Endothelial cell (in vitro differentiated cells): ENCODE data around the gene TMIGD3. TPM values are rescaled to one million over a fixed set of nuclear protein-coding genes. Genes with fewer than 3 reads are reported as not detected.

Experiments
- DNase-seq: peaks from one replicate; pipeline ENCODE4 v3.0.0; 2021; ENCODE audit warnings: low spot score
- H3K27ac Mint-ChIP-seq: one replicate; pipeline ENCODE4 v1.8.0; 2021; ENCODE audit warnings: mixed read lengths, inconsistent platforms; ENCODE audit not compliant: unreplicated experiment
- H3K27me3 Mint-ChIP-seq: one replicate; pipeline ENCODE4 v1.8.0; 2021; ENCODE audit warnings: mild to moderate bottlenecking, moderate library complexity, mixed read lengths, inconsistent platforms; ENCODE audit not compliant: unreplicated experiment
- H3K36me3 Mint-ChIP-seq: one replicate; pipeline ENCODE4 v1.8.0; 2021; ENCODE audit warnings: mild to moderate bottlenecking, low read depth, mixed read lengths, inconsistent platforms; ENCODE audit not compliant: unreplicated experiment
- H3K4me1 Mint-ChIP-seq: one replicate; pipeline ENCODE4 v1.8.0; 2021; ENCODE audit warnings: mild to moderate bottlenecking, mixed read lengths, inconsistent platforms; ENCODE audit not compliant: unreplicated experiment
- H3K4me3 Mint-ChIP-seq: one replicate; pipeline ENCODE4 v1.8.0; 2021; ENCODE audit warnings: mild to moderate bottlenecking, mixed read lengths, inconsistent platforms; ENCODE audit not compliant: unreplicated experiment
- H3K9me3 Mint-ChIP-seq: one replicate; pipeline ENCODE4 v1.8.0; 2021; ENCODE audit warnings: mixed read lengths, inconsistent platforms; ENCODE audit not compliant: unreplicated experiment
- total RNA-seq: library from RNA; stranded (reverse); fragmentation: NEBNext Ultra II Directional; extraction: Animal tissue kit (Norgen Biotek cat#: 25700); gene quantifications from one replicate; pipeline ENCODE4 v1.2.1, GENCODE V29; 2021; ENCODE audit not compliant: unreplicated experiment
- TF ChIP-seq, protein P1 (sequence below): fragments of 200-600 bp; sonication (generic); IDR thresholded peaks from one replicate; pipeline ENCODE4 v1.5.0; 2021; ENCODE audit warnings: antibody characterized with exemption; ENCODE audit not compliant: unreplicated experiment

The TMIGD3 gene
- total RNA-seq, 1 donor from 2014 or later: 1.1 TPM

DNA sequence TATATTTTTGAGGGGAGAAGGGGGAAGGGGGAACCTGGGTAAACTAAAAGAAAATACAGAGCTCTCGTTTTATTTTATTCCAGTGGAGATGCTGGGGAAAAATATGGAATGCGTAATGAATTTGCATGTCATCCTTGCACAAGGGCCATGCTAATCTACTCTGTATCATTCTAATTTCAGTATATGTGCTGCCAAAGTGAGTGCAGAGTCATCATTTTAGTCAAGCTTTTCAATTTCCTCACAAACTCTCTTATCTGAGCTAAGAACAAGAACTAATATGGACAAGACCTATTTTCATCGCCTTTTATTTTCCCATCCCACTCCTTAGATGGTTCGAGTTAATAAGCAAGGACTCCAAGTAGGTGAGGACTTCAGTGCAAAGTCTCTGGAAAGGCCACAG lies 13.2 kb downstream of the TMIGD3 start:
- no peaks in the 10 kb centered on the region for H3K9me3 Mint-ChIP-seq
- DNase-seq: no peak
- H3K4me1 Mint-ChIP-seq: peaks cover 6% of the 10 kb centered on the region
- TF ChIP-seq, protein P1, sequence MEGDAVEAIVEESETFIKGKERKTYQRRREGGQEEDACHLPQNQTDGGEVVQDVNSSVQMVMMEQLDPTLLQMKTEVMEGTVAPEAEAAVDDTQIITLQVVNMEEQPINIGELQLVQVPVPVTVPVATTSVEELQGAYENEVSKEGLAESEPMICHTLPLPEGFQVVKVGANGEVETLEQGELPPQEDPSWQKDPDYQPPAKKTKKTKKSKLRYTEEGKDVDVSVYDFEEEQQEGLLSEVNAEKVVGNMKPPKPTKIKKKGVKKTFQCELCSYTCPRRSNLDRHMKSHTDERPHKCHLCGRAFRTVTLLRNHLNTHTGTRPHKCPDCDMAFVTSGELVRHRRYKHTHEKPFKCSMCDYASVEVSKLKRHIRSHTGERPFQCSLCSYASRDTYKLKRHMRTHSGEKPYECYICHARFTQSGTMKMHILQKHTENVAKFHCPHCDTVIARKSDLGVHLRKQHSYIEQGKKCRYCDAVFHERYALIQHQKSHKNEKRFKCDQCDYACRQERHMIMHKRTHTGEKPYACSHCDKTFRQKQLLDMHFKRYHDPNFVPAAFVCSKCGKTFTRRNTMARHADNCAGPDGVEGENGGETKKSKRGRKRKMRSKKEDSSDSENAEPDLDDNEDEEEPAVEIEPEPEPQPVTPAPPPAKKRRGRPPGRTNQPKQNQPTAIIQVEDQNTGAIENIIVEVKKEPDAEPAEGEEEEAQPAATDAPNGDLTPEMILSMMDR: no peak
- no peak overlapping the region for H3K27ac Mint-ChIP-seq
- no peaks in the 10 kb centered on the region for H3K27me3 Mint-ChIP-seq
- H3K4me3 Mint-ChIP-seq: no peak overlapping the region
- no peaks in the 10 kb centered on the region for H3K36me3 Mint-ChIP-seq

DNA sequence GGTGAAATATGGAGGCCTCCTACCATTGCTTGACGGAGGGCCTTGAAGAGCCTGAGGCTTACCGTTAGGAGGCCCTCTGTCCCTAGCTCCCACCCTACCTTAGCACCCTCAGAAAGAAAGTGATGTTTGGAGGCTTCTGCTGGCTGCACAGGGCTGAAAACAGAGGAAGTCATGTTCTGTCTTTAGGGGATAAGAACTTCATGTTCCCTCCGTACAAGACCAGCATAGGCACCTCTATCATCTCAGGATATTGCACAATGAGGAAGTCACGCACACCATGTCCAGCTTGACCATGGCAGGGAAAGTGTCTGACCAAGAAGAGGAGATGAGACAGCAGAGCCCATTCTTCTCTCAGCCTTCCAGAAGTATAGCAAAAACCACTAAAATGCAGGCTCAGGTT lies 13.8 kb downstream of the TMIGD3 start:
- peaks cover 6% of the 10 kb centered on the region for H3K4me1 Mint-ChIP-seq
- no peaks in the 10 kb centered on the region for H3K36me3 Mint-ChIP-seq
- H3K4me3 Mint-ChIP-seq: no peak overlapping the region
- no peak for DNase-seq
- no peaks in the 10 kb centered on the region for H3K27me3 Mint-ChIP-seq
- no peak overlapping the region for H3K27ac Mint-ChIP-seq
- TF ChIP-seq, protein P1: no peak
- no peaks in the 10 kb centered on the region for H3K9me3 Mint-ChIP-seq

DNA sequence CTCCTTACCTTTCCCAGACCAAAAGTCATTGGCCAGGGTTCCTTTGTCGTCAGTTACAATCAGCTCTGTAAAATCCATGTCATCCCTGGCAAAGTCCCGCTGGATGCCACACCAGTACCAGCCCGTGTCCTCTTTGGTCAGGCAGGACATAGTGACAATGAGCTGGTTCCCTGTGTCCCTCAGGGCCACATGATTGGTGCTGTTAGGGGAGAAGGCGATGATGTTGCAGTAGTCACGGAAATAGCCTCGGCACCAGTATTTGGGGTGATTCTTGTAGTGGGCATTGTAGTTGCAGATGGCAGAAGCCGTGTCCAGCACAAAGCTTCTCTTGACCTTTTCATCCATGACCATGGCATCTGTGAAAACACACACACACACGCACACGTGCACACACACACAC lies 14.8 kb downstream of the TMIGD3 start:
- Mint-ChIP-seq H3K36me3 (no peaks in the 10 kb centered on the region), H3K9me3 (no peaks in the 10 kb centered on the region), H3K27ac (no peak overlapping the region), H3K27me3 (no peaks in the 10 kb centered on the region), H3K4me3 (no peak overlapping the region), H3K4me1 (peaks cover 6% of the 10 kb centered on the region)
- TF ChIP-seq, protein P1: no peak
- DNase-seq: no peak

DNA sequence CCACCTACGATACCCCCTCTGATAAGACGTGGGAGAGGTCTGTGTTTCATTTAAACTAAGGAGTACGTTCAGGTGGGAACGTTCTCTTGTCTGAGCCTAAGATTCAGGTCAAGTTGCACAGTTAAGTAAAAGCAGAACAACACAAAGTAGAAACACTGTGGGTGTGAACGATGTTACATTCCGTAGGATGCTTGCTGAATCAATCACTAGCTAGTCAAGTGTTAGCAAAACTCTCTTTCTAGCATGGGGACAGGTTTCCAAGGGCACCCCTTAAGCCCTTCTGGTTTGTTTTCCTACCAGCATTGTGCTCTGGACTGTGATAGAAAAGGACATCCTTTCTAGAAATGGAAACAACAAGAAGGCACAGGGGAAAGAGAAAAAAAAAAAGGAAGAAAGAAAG lies 16.3 kb downstream of the TMIGD3 start:
- H3K36me3 Mint-ChIP-seq: no peaks in the 10 kb centered on the region
- peaks cover 6% of the 10 kb centered on the region for H3K4me1 Mint-ChIP-seq
- DNase-seq: no peak
- no peak overlapping the region for H3K4me3 Mint-ChIP-seq
- no peaks in the 10 kb centered on the region for H3K9me3 Mint-ChIP-seq
- no peaks in the 10 kb centered on the region for H3K27me3 Mint-ChIP-seq
- TF ChIP-seq, protein P1: no peak
- no peak overlapping the region for H3K27ac Mint-ChIP-seq

DNA sequence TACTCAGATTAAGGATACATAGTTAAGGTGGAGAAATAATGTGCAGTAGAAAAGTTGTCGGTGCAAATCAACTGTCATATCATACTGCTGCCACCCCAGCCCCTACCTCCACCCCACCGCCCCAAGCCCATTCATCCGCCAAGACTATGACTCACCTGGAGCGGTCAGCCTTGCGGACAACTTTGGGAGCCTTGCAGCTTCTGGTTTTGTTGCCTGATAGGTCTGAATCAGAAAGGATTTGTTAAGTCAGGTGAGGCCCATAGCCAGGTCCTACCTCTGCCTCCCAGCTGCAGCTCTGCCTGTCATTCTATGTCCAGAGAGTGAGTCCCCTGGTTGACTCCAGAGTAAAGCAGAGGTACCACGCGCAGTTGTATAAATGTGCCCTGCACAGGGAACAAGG lies 17.0 kb downstream of the TMIGD3 start:
- DNase-seq: no peak
- Mint-ChIP-seq H3K36me3 (no peaks in the 10 kb centered on the region), H3K4me1 (peaks cover 6% of the 10 kb centered on the region), H3K27me3 (no peaks in the 10 kb centered on the region), H3K9me3 (no peaks in the 10 kb centered on the region), H3K4me3 (no peak overlapping the region), H3K27ac (no peak overlapping the region)
- TF ChIP-seq, protein P1: no peak
